Gastroesophageal sphincter (tissue), 3 donors: ENCODE data around the gene INSL3.

Source experiments
- POLR2A ChIP-seq, 2 donors: fragments of 450-650 bp; IDR thresholded peaks; one replicate each; pipeline ENCODE4 v1.6.1; 2017; ENCODE audit warnings: antibody characterized with exemption in 2 of 2, mild to moderate bottlenecking in 2 of 2, moderate library complexity in 1 of 2
- TF ChIP-seq, protein P1 (sequence below), 4 experiments: fragments of 200-600 bp in 2 of 4; fragments of 450-650 bp in 2 of 4; sonication (generic) in 1 of 4; IDR thresholded peaks; one replicate each; pipeline ENCODE4 v1.5.1; 2017 to 2019; ENCODE audit warnings: antibody characterized with exemption in 4 of 4, mild to moderate bottlenecking in 2 of 4, moderate library complexity in 2 of 4

DNA sequence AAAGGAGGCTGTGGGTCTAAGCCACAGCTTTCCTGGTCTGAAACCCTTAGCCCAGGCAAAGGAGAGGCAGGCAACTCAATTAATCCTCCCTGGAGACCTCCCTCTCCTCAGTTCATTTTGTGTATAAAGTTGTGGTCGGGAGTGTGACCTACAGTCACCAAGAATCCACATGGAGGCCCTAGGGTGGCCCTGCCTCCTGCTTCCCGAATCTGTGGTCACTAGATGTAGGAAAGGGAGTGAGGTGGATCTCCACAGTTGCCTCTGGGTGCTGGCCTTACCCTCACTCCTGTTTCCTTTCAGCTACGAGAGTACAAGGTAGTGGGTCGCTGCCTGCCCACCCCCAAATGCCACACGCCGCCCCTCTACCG lies 39.7 kb upstream of the INSL3 start:
- TF ChIP-seq, protein P1, sequence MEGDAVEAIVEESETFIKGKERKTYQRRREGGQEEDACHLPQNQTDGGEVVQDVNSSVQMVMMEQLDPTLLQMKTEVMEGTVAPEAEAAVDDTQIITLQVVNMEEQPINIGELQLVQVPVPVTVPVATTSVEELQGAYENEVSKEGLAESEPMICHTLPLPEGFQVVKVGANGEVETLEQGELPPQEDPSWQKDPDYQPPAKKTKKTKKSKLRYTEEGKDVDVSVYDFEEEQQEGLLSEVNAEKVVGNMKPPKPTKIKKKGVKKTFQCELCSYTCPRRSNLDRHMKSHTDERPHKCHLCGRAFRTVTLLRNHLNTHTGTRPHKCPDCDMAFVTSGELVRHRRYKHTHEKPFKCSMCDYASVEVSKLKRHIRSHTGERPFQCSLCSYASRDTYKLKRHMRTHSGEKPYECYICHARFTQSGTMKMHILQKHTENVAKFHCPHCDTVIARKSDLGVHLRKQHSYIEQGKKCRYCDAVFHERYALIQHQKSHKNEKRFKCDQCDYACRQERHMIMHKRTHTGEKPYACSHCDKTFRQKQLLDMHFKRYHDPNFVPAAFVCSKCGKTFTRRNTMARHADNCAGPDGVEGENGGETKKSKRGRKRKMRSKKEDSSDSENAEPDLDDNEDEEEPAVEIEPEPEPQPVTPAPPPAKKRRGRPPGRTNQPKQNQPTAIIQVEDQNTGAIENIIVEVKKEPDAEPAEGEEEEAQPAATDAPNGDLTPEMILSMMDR (IDR thresholded peaks at IDR 0.05), result no peak
- no peak for TF ChIP-seq POLR2A (IDR thresholded peaks at IDR 0.05)
